DMS114 treated with DMSO at 0.1 percent for 48 hours (cell line): ENCODE data around the gene LRRC4B.

Source experiments
- DNase-seq: peaks from one replicate; lab custom pipeline; 2025; ENCODE audit not compliant: unreplicated experiment; lab: John Stamatoyannopoulos, UW

LRRC4B gene

DNA sequence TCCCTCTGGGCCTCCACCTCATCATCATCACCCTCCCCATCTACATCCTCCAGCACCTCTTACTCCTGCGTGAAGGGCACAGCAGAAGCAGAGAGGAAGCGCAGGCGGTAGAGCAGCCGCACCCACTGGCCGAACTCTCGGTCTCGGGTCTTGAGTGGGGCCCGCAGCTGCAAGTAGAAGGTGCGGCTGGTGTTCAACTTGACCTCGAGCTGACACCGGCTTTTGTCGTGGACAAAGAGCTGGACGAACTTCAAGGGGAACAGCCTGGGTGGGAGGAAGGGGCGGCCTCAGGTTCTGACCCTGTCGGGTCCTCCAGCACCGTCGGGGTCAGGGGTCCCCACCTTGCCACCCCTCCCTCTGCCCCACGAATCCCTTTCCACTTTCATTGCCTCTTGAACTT, 100.7 kb downstream of the LRRC4B start:
- DNase-seq: no peak
